CD4-positive, alpha-beta T cell (primary cell): ENCODE results near the gene B3GAT2. TPM values are rescaled to one million over a fixed set of nuclear protein-coding genes. Genes with fewer than 3 reads are reported as not detected.

Experiments
- ATAC-seq: fragments of 200-7000 bp; cut with Tn5 transposase; one replicate; pipeline ENCODE4 v1.10.0; 2022; ENCODE audit warnings: mild to moderate bottlenecking; ENCODE audit not compliant: poor library complexity
- CTCF ChIA-PET: fragments of 350-600 bp; sonication (Branson Sonifier 250); formaldehyde crosslinking; loops from one replicate; lab custom pipeline; 2021; ENCODE audit warnings: antibody characterized with exemption, inconsistent platforms; lab: Charles Lee
- POLR2A ChIA-PET: fragments of 350-600 bp; sonication (Branson Sonifier 250); formaldehyde crosslinking; loops from one replicate; lab custom pipeline; 2021; ENCODE audit warnings: antibody characterized with exemption, inconsistent platforms; lab: Charles Lee
- DNase-seq, 14 experiments: peaks; one replicate each; pipeline ENCODE4 v3.0.0-alpha.2; 2013 to 2020; ENCODE audit warnings: mixed read lengths in 2 of 14
- H3K27ac ChIP-seq, 2 donors: one replicate each; pipeline versions ENCODE4 v1.5.1 to v1.7.0; 2013; ENCODE audit warnings: low read length in 2 of 2, low read depth in 1 of 2, mild to moderate bottlenecking in 1 of 2
- H3K27me3 ChIP-seq, 2 experiments: 1 replicate in 1 of 2; 2 replicates in 1 of 2; pipeline versions ENCODE4 v1.6.1 to v1.7.0; 2013; ENCODE audit warnings: low read length in 2 of 2, control low read depth in 1 of 2, mild to moderate bottlenecking in 1 of 2, moderate library complexity in 1 of 2; ENCODE audit not compliant: insufficient read depth in 2 of 2, control insufficient read depth in 1 of 2
- H3K36me3 ChIP-seq: one replicate; pipeline ENCODE4 v1.6.1; 2013; ENCODE audit warnings: low read length, control low read depth; ENCODE audit not compliant: insufficient read depth
- H3K4me1 ChIP-seq: one replicate; pipeline ENCODE4 v1.6.1; 2013; ENCODE audit warnings: low read length, control low read depth; ENCODE audit not compliant: insufficient read depth
- H3K4me3 ChIP-seq: one replicate; pipeline ENCODE4 v1.5.1; 2013; ENCODE audit warnings: mild to moderate bottlenecking, low read length, moderate library complexity
- H3K9me3 ChIP-seq, 2 experiments: 1 replicate in 1 of 2; 2 replicates in 1 of 2; pipeline versions ENCODE4 v1.6.1 to v1.7.0; 2013; ENCODE audit warnings: low read length in 2 of 2, mild to moderate bottlenecking in 2 of 2, control low read depth in 1 of 2, moderate library complexity in 1 of 2; ENCODE audit not compliant: control insufficient read depth in 1 of 2, insufficient read depth in 1 of 2
- H3K27ac Mint-ChIP-seq: one replicate; pipeline ENCODE4 v1.8.0; 2020; ENCODE audit warnings: mixed read lengths
- H3K27me3 Mint-ChIP-seq: one replicate; pipeline ENCODE4 v1.8.0; 2021; ENCODE audit warnings: mixed read lengths
- H3K36me3 Mint-ChIP-seq: one replicate; pipeline ENCODE4 v1.8.0; 2021; ENCODE audit warnings: low read depth, mixed read lengths
- H3K4me1 Mint-ChIP-seq: one replicate; pipeline ENCODE4 v1.8.0; 2021; ENCODE audit warnings: low read depth, mixed read lengths
- H3K4me3 Mint-ChIP-seq: one replicate; pipeline ENCODE4 v1.8.0; 2020; ENCODE audit warnings: mild to moderate bottlenecking, mixed read lengths
- H3K9me3 Mint-ChIP-seq: one replicate; pipeline ENCODE4 v1.8.0; 2020; ENCODE audit warnings: mixed read lengths
- CTCF ChIP-seq: fragments of 200-600 bp; IDR thresholded peaks from one replicate; pipeline ENCODE4 v1.8.0; 2022; ENCODE audit warnings: antibody characterized with exemption, mild to moderate bottlenecking
- intact Hi-C, 2 experiments: fragments of 100-400 bp; cut with DNase I in 1 of 2; cut with micrococcal nuclease in 1 of 2; formaldehyde crosslinking; loops; one replicate each; pipeline versions ENCODE4 v1.15.1 to v1.9.0; 2023 to 2025; cut with DNase I, micrococcal nuclease
- polyA plus RNA-seq, 2 donors: library from polyadenylated mRNA; unstranded; fragments of 120-200 nt; gene quantifications; one replicate each; pipeline ENCODE4 v1.2.1, GENCODE V29; 2013
- total RNA-seq, 174 experiments: library from RNA in 2 of 174; stranded (reverse) in 2 of 174; gene quantifications; one replicate each; pipeline ENCODE4 v1.2.3 and lab custom pipeline; 2021 to 2026

Gene B3GAT2
- total RNA-seq (not detected), total RNA-seq (lab: John Stamatoyannopoulos, UW) (0 to 0.54 (median 0.07) reads per million in 172 experiments)
- 3.3 TPM for polyA plus RNA-seq (2013, experiment 1 of 2)
- polyA plus RNA-seq (2013, experiment 2 of 2): 3.0 TPM

- H3K27me3 Mint-ChIP-seq: peaks cover 77% of the 10 kb centered on the region
- H3K4me3 Mint-ChIP-seq: peak within 1 kb of the TSS; percentile 74
- Histone ChIP-seq H3K4me3 (peak within 1 kb of the TSS; percentile 49), H3K27me3 (peaks cover 28 to 61% of the 10 kb centered on the region in 2 experiments), H3K27ac (no peak within 1 kb of the TSS), H3K36me3 (no peaks in the 10 kb centered on the region), H3K9me3 (peaks cover 0 to 4% of the 10 kb centered on the region in 2 experiments), H3K4me1 (peaks cover 26% of the 10 kb centered on the region)
- ATAC-seq (no peak), DNase-seq (peak in 5 of 14 experiments; percentile 1 to 18 (median 6))
- no peak for TF ChIP-seq CTCF
- peaks cover 11% of the 10 kb centered on the region for H3K4me1 Mint-ChIP-seq
- intact Hi-C loops: loop anchor here (2.0 to 10.0 kb wide), 5 partner anchors 250 to 732 kb away; no protein-coding TSS in a partner anchor
- H3K36me3 Mint-ChIP-seq: no peaks in the 10 kb centered on the region
- no peak within 1 kb of the TSS for H3K27ac Mint-ChIP-seq
- CTCF ChIA-PET: interaction anchor here (0.6 to 2.2 kb wide), 6 partner anchors 249 to 736 kb away, joined by 3 to 10 read pairs (median 6); no protein-coding TSS in a partner anchor
- POLR2A ChIA-PET: interaction anchor here (1.0 kb wide), 1 partner anchor 436 kb away, joined by 4 read pairs; no protein-coding TSS in a partner anchor
- no peaks in the 10 kb centered on the region for H3K9me3 Mint-ChIP-seq
These were observed at the start of gene B3GAT2 for GRCh38 chr6:70956451-70957283. Gene B3GAT2 (minus strand): TSS chr6:70957060. CDS start chr6:70956429, 631 bp downstream.

DNA sequence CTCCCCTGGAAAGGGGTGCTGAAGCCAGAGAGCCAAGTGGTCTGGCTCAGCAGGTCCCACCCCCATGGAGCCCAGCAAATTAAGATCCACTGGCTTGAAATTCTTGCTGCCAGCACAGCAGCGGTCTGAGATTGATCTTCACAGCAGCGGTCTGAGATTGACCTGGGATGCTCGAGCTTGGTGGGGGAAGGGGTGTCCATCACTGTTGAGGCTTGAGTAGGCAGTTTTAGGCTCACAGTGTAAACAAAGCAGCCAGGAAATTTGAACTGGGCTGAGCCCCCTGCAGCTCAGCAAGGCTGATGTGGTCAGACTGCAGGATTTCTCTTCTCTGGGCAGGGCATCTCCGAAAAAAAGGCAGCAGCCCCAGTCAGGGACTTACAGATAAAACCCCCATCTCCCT lies 41.3 kb upstream of the B3GAT2 start:
- Mint-ChIP-seq H3K27me3 (peaks cover 32% of the 10 kb centered on the region), H3K9me3 (no peaks in the 10 kb centered on the region), H3K36me3 (no peaks in the 10 kb centered on the region), H3K27ac (no peak overlapping the region), H3K4me1 (no peaks in the 10 kb centered on the region), H3K4me3 (no peak overlapping the region)
- Histone ChIP-seq H3K27me3 (no peaks in the 10 kb centered on the region), H3K4me1 (no peaks in the 10 kb centered on the region), H3K27ac (no peak overlapping the region), H3K36me3 (no peaks in the 10 kb centered on the region), H3K9me3 (no peaks in the 10 kb centered on the region), H3K4me3 (no peak overlapping the region)
- ChIA-PET POLR2A (no interaction called here), CTCF (no interaction called here)
- no peak for TF ChIP-seq CTCF
- intact Hi-C loops: no loop called here
- no peak for ATAC-seq
- no peak for DNase-seq

GRCh38 chr6:70997379-70997778 lies 40.5 kb upstream of the B3GAT2 start:
- Histone ChIP-seq H3K27me3 (no peaks in the 10 kb centered on the region), H3K4me3 (no peak overlapping the region), H3K36me3 (no peaks in the 10 kb centered on the region), H3K27ac (no peak overlapping the region), H3K4me1 (no peaks in the 10 kb centered on the region), H3K9me3 (no peaks in the 10 kb centered on the region)
- no peak for TF ChIP-seq CTCF
- H3K36me3 Mint-ChIP-seq: no peaks in the 10 kb centered on the region
- peaks cover 33% of the 10 kb centered on the region for H3K27me3 Mint-ChIP-seq
- H3K4me3 Mint-ChIP-seq: no peak overlapping the region
- ATAC-seq (no peak), DNase-seq (no peak)
- ChIA-PET POLR2A (no interaction called here), CTCF (no interaction called here)
- H3K27ac Mint-ChIP-seq: no peak overlapping the region
- intact Hi-C loops: no loop called here
- no peaks in the 10 kb centered on the region for H3K9me3 Mint-ChIP-seq
- H3K4me1 Mint-ChIP-seq: no peaks in the 10 kb centered on the region
